ENCODE measurements around the gene TRAF3IP1.
A peak's percentile ranks its signal among the peaks of the same experiment; 100 is the strongest.

The TRAF3IP1 gene

DNA sequence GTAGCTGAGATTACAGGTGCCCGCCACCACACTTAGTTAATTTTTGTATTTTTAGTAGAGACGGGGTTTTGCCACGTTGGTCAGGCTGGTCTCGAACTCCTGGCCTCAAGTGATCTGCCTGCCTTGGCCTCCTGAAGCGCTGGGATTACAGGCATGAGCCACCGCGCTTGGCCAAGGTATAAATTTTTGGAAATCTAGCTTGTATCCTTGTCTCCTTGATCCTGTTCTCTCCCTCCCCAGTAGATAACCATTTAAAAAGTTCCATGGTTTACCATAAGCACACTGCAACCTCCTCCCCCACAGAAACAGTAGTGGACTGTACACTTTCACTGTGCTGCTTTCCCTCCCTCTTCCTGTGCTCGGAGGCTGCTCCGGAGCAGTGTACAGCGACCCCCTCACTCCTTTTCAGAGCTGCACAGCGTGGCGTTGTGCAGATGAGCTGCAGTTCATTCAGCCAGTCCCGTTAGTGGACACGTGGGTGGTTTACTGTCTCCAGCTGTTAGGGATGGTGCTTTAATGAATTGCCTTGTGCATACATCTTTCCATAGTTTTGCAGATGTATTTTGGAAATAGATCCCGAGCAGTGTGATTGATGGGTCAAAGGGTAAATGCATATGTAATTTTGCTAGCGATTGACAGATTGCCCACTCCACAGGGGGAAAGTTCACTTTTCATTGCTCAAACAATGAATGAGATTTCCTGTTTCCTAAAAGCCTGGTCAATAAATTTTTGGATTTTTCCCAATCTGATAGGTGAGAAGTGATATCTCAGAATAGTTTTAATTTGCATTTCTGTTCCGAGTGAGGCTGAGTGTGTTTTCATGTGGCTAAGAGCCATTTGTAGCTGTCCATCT lies 121.2 kb downstream of the TRAF3IP1 start:
- TF ChIP-seq POLR2AphosphoS5 (IDR thresholded peaks at IDR 0.05; ENCODE audit: low read depth, low read length) (no peak; the same call in 1 of the 2 replicates), FOXP2 (optimal IDR thresholded peaks at IDR 0.05; ENCODE audit: borderline replicate concordance, extremely low read depth, extremely low read length, insufficient read depth) (peak; percentile 95), SIN3A (IDR thresholded peaks at IDR 0.05; ENCODE audit: borderline replicate concordance, insufficient read depth, low read length) (peak; percentile 98), TAF1 (IDR thresholded peaks at IDR 0.05; ENCODE audit: borderline replicate concordance, insufficient read depth, low read length) (peak; percentile 41; the same call in 1 of the 2 replicates)
- TF ChIP-seq, protein P1, sequence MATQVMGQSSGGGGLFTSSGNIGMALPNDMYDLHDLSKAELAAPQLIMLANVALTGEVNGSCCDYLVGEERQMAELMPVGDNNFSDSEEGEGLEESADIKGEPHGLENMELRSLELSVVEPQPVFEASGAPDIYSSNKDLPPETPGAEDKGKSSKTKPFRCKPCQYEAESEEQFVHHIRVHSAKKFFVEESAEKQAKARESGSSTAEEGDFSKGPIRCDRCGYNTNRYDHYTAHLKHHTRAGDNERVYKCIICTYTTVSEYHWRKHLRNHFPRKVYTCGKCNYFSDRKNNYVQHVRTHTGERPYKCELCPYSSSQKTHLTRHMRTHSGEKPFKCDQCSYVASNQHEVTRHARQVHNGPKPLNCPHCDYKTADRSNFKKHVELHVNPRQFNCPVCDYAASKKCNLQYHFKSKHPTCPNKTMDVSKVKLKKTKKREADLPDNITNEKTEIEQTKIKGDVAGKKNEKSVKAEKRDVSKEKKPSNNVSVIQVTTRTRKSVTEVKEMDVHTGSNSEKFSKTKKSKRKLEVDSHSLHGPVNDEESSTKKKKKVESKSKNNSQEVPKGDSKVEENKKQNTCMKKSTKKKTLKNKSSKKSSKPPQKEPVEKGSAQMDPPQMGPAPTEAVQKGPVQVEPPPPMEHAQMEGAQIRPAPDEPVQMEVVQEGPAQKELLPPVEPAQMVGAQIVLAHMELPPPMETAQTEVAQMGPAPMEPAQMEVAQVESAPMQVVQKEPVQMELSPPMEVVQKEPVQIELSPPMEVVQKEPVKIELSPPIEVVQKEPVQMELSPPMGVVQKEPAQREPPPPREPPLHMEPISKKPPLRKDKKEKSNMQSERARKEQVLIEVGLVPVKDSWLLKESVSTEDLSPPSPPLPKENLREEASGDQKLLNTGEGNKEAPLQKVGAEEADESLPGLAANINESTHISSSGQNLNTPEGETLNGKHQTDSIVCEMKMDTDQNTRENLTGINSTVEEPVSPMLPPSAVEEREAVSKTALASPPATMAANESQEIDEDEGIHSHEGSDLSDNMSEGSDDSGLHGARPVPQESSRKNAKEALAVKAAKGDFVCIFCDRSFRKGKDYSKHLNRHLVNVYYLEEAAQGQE (IDR thresholded peaks at IDR 0.05; ENCODE audit: insufficient read depth in 1 of 2, low read depth in 2 of 2, low read length in 2 of 2), result no peak

DNA sequence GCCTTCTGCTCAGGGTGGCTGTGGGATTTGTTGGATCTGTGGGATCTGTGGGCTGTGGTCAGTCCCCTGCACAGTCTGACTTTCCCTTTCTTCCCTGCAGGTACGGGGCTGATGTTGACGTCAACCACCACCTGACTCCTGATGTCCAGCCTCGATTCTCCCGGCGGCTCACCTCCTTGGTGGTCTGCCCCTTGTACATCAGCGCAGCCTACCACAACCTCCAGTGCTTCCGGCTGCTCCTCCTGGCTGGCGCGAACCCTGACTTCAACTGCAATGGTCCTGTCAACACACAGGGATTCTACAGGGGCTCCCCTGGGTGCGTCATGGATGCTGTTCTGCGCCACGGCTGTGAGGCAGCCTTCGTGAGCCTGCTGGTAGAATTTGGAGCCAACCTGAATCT lies 123.9 kb downstream of the TRAF3IP1 start:
- TF ChIP-seq FOXP2 (optimal IDR thresholded peaks at IDR 0.05; ENCODE audit: borderline replicate concordance, extremely low read depth, extremely low read length, insufficient read depth), result no peak
- TF ChIP-seq, protein P1 (IDR thresholded peaks at IDR 0.05; ENCODE audit: insufficient read depth in 1 of 2, low read depth in 2 of 2, low read length in 2 of 2), result no peak
- no peak for TF ChIP-seq TAF1 (IDR thresholded peaks at IDR 0.05; ENCODE audit: borderline replicate concordance, insufficient read depth, low read length)
- no peak for TF ChIP-seq SIN3A (IDR thresholded peaks at IDR 0.05; ENCODE audit: borderline replicate concordance, insufficient read depth, low read length)
- no peak for TF ChIP-seq POLR2AphosphoS5 (IDR thresholded peaks at IDR 0.05; ENCODE audit: low read depth, low read length)

DNA sequence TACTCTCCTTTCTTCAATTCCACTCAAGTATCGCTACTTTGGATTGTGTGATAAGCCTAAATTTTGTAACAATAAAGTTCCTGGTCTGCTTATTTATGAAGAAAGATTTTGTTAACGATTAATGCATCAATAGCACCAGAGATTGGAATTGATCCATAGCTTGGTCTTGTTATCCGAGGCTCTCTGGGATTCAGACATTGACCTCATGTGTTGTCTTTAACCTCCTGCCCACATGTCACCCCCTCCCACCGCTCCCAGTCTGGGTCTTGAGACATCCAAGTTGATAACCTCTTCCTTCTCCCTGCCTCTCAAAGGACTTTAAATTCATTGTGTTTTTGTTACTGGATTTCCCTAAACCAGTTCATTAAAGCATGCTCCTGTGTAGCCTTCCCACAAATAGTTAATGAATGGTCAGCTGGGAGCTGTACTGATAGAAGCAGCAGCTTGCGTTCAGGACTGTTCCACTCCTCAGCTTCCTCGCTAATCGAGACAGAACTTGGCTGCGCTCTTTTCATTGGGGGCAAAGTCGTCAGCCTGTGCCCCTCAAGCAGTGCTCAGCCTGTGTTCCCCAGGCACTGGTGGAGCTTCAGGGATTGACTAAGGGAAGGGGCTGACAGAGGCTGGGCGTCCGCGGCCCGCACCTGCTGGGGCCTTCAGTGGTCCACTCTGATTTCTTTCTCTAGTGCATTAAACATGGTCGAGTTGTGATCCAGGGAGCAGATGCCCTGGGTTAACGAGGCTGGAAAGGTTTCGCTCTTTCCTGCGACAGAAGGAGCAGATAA lies 125.3 kb downstream of the TRAF3IP1 start:
- TF ChIP-seq FOXP2 (optimal IDR thresholded peaks at IDR 0.05; ENCODE audit: borderline replicate concordance, extremely low read depth, extremely low read length, insufficient read depth) (no peak), POLR2AphosphoS5 (IDR thresholded peaks at IDR 0.05; ENCODE audit: low read depth, low read length) (no peak), TAF1 (IDR thresholded peaks at IDR 0.05; ENCODE audit: borderline replicate concordance, insufficient read depth, low read length) (no peak), SIN3A (IDR thresholded peaks at IDR 0.05; ENCODE audit: borderline replicate concordance, insufficient read depth, low read length) (no peak)
- TF ChIP-seq, protein P1 (IDR thresholded peaks at IDR 0.05; ENCODE audit: insufficient read depth in 1 of 2, low read depth in 2 of 2, low read length in 2 of 2), result no peak

DNA sequence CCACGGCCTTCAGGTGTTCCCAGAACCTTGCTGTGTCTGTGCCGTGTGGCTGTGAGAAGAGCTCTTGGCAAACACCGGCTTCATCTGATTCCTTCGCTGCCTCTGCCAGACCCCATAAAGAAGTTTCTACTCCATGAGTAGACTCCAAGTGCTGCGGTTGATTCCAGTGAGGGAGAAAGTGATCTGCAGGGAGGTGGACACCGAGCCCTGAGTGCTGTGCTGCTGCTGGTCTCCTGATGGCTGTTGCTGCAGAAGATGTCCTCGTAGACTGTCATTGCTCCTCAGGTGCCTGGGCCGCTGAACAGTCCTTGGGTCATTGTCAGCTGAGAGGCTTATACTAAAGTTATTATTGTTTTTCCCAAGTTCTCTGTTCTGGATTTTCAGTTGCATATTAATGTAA lies 126.1 kb downstream of the TRAF3IP1 start:
- TF ChIP-seq POLR2AphosphoS5 (IDR thresholded peaks at IDR 0.05; ENCODE audit: low read depth, low read length) (no peak), TAF1 (IDR thresholded peaks at IDR 0.05; ENCODE audit: borderline replicate concordance, insufficient read depth, low read length) (no peak), FOXP2 (optimal IDR thresholded peaks at IDR 0.05; ENCODE audit: borderline replicate concordance, extremely low read depth, extremely low read length, insufficient read depth) (no peak), SIN3A (IDR thresholded peaks at IDR 0.05; ENCODE audit: borderline replicate concordance, insufficient read depth, low read length) (no peak)
- TF ChIP-seq, protein P1 (IDR thresholded peaks at IDR 0.05; ENCODE audit: insufficient read depth in 1 of 2, low read depth in 2 of 2, low read length in 2 of 2), result no peak

All from PFSK-1 (cell line).